ENCODE measurements around the gene TXNDC16. TPM values are rescaled to one million over a fixed set of nuclear protein-coding genes. Genes with fewer than 3 reads are reported as not detected.

TXNDC16 gene
- total RNA-seq, 2 donors from 2014 or later: 11.5 to 17.5 TPM

- no peaks in the 10 kb centered on the region for H3K9me3 ChIP-seq (ENCODE audit: control insufficient read depth, low read length)
- no peak for DNase-seq
- H3K9me3 Mint-ChIP-seq: no peaks in the 10 kb centered on the region
- H3K27me3 ChIP-seq (ENCODE audit: control insufficient read depth, insufficient read depth, low read length, poor library complexity, severe bottlenecking): peaks cover 10% of the 10 kb centered on the region
- no peaks in the 10 kb centered on the region for H3K36me3 ChIP-seq (ENCODE audit: control insufficient read depth, insufficient read depth, low read length)
- peak overlapping the region; percentile 65 for H3K4me3 Mint-ChIP-seq
- peaks cover 6% of the 10 kb centered on the region for H3K27me3 Mint-ChIP-seq (ENCODE audit: insufficient read depth)
- no peak overlapping the region for H3K27ac Mint-ChIP-seq
- peak overlapping the region; percentile 83 for H3K4me3 ChIP-seq (ENCODE audit: low read length)
- TF ChIP-seq, protein P1, sequence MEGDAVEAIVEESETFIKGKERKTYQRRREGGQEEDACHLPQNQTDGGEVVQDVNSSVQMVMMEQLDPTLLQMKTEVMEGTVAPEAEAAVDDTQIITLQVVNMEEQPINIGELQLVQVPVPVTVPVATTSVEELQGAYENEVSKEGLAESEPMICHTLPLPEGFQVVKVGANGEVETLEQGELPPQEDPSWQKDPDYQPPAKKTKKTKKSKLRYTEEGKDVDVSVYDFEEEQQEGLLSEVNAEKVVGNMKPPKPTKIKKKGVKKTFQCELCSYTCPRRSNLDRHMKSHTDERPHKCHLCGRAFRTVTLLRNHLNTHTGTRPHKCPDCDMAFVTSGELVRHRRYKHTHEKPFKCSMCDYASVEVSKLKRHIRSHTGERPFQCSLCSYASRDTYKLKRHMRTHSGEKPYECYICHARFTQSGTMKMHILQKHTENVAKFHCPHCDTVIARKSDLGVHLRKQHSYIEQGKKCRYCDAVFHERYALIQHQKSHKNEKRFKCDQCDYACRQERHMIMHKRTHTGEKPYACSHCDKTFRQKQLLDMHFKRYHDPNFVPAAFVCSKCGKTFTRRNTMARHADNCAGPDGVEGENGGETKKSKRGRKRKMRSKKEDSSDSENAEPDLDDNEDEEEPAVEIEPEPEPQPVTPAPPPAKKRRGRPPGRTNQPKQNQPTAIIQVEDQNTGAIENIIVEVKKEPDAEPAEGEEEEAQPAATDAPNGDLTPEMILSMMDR (conservative IDR thresholded peaks at IDR 0.05): no peak
- H3K36me3 Mint-ChIP-seq (ENCODE audit: low read depth): peaks cover 5% of the 10 kb centered on the region
- peaks cover 19% of the 10 kb centered on the region for H3K4me1 Mint-ChIP-seq
- H3K9ac ChIP-seq (ENCODE audit: extremely low read depth, low read length, poor library complexity, severe bottlenecking): no peak overlapping the region
- H3K4me1 ChIP-seq (ENCODE audit: control insufficient read depth, insufficient read depth, low read length): no peaks in the 10 kb centered on the region
- WGBS, 2 experiments (ENCODE audit: insufficient coverage in 1 of 2, insufficient read length in 1 of 2): 92 to 98% methylated on average over 2 to 3 of the region's 3 CpGs
- no peak overlapping the region for H3K27ac ChIP-seq (ENCODE audit: low read depth, low read length)
Observed at GRCh38 chr14:52550661-52551060, 1.6 kb downstream of the TXNDC16 start.

DNA sequence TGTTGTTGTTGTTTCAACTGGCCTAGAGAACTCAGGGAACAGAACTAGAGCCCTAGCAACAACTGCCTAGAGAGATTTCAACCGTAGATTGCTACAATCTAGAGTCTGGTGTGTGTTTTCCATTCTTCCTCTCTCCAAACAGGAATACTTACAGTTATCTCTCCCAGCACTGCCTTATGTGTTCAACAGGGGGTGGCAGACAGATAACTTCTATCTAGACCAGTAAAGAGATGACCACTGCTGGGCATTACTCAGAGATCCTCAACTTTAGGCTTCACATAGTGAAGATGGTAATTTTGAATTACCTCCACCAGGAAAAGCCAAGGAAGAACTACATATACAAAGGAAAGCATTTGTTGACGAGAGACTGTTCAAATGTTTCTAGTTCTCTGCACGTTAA lies 4.8 kb downstream of the TXNDC16 start:
- peak overlapping the region; percentile 15 for H3K4me3 ChIP-seq (ENCODE audit: low read length)
- Mint-ChIP-seq H3K4me1 (peaks cover 23% of the 10 kb centered on the region), H3K27me3 (ENCODE audit: insufficient read depth) (no peaks in the 10 kb centered on the region), H3K9me3 (no peaks in the 10 kb centered on the region), H3K4me3 (no peak overlapping the region), H3K27ac (no peak overlapping the region), H3K36me3 (ENCODE audit: low read depth) (peaks cover 5% of the 10 kb centered on the region)
- H3K4me1 ChIP-seq (ENCODE audit: control insufficient read depth, insufficient read depth, low read length): no peaks in the 10 kb centered on the region
- no peaks in the 10 kb centered on the region for H3K36me3 ChIP-seq (ENCODE audit: control insufficient read depth, insufficient read depth, low read length)
- DNase-seq: no peak
- 95 to 96% methylated on average over 3 of the region's 3 CpGs for WGBS, 2 experiments (ENCODE audit: insufficient coverage in 1 of 2, insufficient read length in 1 of 2)
- H3K27me3 ChIP-seq (ENCODE audit: control insufficient read depth, insufficient read depth, low read length, poor library complexity, severe bottlenecking): no peaks in the 10 kb centered on the region
- H3K9me3 ChIP-seq (ENCODE audit: control insufficient read depth, low read length): no peaks in the 10 kb centered on the region
- H3K27ac ChIP-seq (ENCODE audit: low read depth, low read length): no peak overlapping the region
- TF ChIP-seq, protein P1 (conservative IDR thresholded peaks at IDR 0.05): peak; percentile 44
- H3K9ac ChIP-seq (ENCODE audit: extremely low read depth, low read length, poor library complexity, severe bottlenecking): no peak overlapping the region

DNA sequence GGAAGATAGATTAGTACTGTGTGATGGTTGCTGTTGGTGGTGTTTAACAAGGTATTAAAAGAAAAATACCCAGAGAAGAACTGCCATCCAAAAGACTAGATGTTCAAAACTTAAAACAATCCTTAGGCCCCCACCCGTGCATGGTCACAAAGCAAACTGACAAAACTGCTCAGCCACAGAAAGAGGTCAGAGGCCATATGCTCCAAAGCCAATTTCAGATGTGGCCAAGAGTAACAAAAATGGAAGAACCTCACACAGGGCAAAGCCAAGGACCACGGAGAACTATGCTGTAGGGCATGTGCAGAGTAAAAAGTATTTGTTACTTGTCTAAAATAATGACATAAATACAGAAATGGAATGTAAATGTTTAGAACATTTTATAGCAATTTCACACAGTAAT lies 5.3 kb downstream of the TXNDC16 start:
- H3K36me3 Mint-ChIP-seq (ENCODE audit: low read depth): peaks cover 5% of the 10 kb centered on the region
- no peaks in the 10 kb centered on the region for H3K9me3 Mint-ChIP-seq
- Histone ChIP-seq H3K36me3 (ENCODE audit: control insufficient read depth, insufficient read depth, low read length) (no peaks in the 10 kb centered on the region), H3K27ac (ENCODE audit: low read depth, low read length) (no peak overlapping the region), H3K9me3 (ENCODE audit: control insufficient read depth, low read length) (no peaks in the 10 kb centered on the region), H3K4me3 (ENCODE audit: low read length) (no peak overlapping the region), H3K27me3 (ENCODE audit: control insufficient read depth, insufficient read depth, low read length, poor library complexity, severe bottlenecking) (peaks cover 5% of the 10 kb centered on the region), H3K4me1 (ENCODE audit: control insufficient read depth, insufficient read depth, low read length) (no peaks in the 10 kb centered on the region), H3K9ac (ENCODE audit: extremely low read depth, low read length, poor library complexity, severe bottlenecking) (no peak overlapping the region)
- no peaks in the 10 kb centered on the region for H3K27me3 Mint-ChIP-seq (ENCODE audit: insufficient read depth)
- TF ChIP-seq, protein P1 (conservative IDR thresholded peaks at IDR 0.05): no peak
- no peak overlapping the region for H3K27ac Mint-ChIP-seq
- no peak for DNase-seq
- no peak overlapping the region for H3K4me3 Mint-ChIP-seq
- WGBS, 2 experiments (ENCODE audit: insufficient coverage in 1 of 2, insufficient read length in 1 of 2): 91% methylated on average over 2 of the region's 2 CpGs; no CpG with 5 or more reads in 1 of the 2 experiments
- peaks cover 23% of the 10 kb centered on the region for H3K4me1 Mint-ChIP-seq
